MCF 10A (cell line): ENCODE results near the gene FBXW5. TPM values are rescaled to one million over a fixed set of nuclear protein-coding genes. Genes with fewer than 3 reads are reported as not detected.

Experiments
- BruUV-seq: library from RNA; stranded (reverse); fragments of 400-500 nt; replicated peaks from 2 replicates; lab custom pipeline; 2021; lab: Mats Ljungman, UMichigan
- CTCF ChIA-PET: fragments of 300-600 bp; sonication (Branson Sonifier 250); formaldehyde crosslinking; extraction: SDS; loops from one replicate; lab custom pipeline; 2021; ENCODE audit warnings: antibody characterized with exemption, inconsistent platforms; lab: Yijun Ruan, JAX
- POLR2A ChIA-PET: fragments of 300-600, 350-650 bp; sonication (Branson Sonifier 250); formaldehyde crosslinking; extraction: SDS; loops from one replicate; lab custom pipeline; 2020; ENCODE audit warnings: antibody characterized with exemption, inconsistent platforms; lab: Yijun Ruan, JAX
- DNase-seq: peaks from one replicate; pipeline ENCODE4 v3.0.0-alpha.2; 2018; ENCODE audit not compliant: unreplicated experiment
- H3K27ac Mint-ChIP-seq: one replicate; pipeline ENCODE4 v1.8.0; 2022; ENCODE audit warnings: mild to moderate bottlenecking, low read depth, mixed read lengths; ENCODE audit not compliant: unreplicated experiment
- H3K27me3 Mint-ChIP-seq: one replicate; pipeline ENCODE4 v1.8.0; 2022; ENCODE audit warnings: mixed read lengths; ENCODE audit not compliant: insufficient read depth, unreplicated experiment
- H3K36me3 Mint-ChIP-seq: one replicate; pipeline ENCODE4 v1.8.0; 2022; ENCODE audit warnings: mild to moderate bottlenecking, moderate library complexity, mixed read lengths; ENCODE audit not compliant: insufficient read depth, unreplicated experiment
- H3K4me1 Mint-ChIP-seq: one replicate; pipeline ENCODE4 v1.8.0; 2022; ENCODE audit warnings: mixed read lengths; ENCODE audit not compliant: insufficient read depth, unreplicated experiment
- H3K4me3 Mint-ChIP-seq: one replicate; pipeline ENCODE4 v1.8.0; 2022; ENCODE audit warnings: mild to moderate bottlenecking, moderate library complexity, mixed read lengths; ENCODE audit not compliant: unreplicated experiment
- H3K9me3 Mint-ChIP-seq: one replicate; pipeline ENCODE4 v1.8.0; 2022; ENCODE audit warnings: mixed read lengths; ENCODE audit not compliant: unreplicated experiment
- intact Hi-C: fragments of 100-400 bp; cut with micrococcal nuclease; formaldehyde crosslinking; loops from 2 replicates; pipeline ENCODE4 v1.14.1; 2022
- total RNA-seq: library from RNA; stranded (reverse); gene quantifications from 2 replicates; pipeline ENCODE4 v1.2.3, GENCODE V29; 2022
- TF ChIP-seq, protein P1 (sequence below): fragments of 200-600 bp; IDR thresholded peaks from one replicate; pipeline ENCODE4 v1.8.0; 2022; ENCODE audit warnings: antibody characterized with exemption, mild to moderate bottlenecking; ENCODE audit not compliant: unreplicated experiment

FBXW5 gene
- total RNA-seq, 1 experiment from 2014 or later, result 100 TPM

DNA sequence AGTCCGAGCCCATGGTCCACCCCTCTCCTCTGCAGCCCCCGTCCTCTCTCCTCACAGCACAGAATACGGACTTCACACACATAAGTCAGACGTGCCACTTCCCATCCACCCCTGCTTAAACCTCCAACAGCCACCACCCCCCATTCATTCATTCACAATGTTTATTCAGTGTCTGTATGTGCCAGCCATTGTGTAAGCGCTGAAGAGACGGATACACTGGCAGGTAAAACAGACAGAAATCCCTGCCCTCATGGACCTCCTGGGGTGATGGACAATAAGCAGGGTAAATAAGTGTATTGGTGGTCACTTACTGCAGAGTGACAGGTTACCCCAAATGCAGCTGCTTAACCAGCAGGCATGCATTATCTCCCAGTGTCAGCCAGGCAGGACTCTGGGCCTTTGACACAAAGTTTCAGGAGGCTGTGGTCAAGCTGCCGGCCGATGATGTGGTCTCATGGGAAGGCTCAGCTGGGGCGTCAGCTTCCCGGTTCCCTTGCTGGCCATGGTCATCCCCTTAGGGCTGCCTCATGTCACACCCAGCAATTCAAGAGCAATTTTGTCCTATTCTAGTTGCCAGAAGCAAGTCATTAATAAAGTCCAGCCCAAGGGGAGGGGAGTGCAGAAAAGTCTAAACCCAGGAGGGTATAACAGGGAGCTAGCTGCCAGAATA, 45.8 kb upstream of the FBXW5 start:
- Mint-ChIP-seq H3K27ac (peak overlapping the region; percentile 81), H3K36me3 (peaks cover 12% of the 10 kb centered on the region), H3K4me3 (peak overlapping the region; percentile 82), H3K27me3 (no peaks in the 10 kb centered on the region), H3K4me1 (no peaks in the 10 kb centered on the region), H3K9me3 (no peaks in the 10 kb centered on the region)
- CTCF ChIA-PET, result interaction anchor here (1.2 to 1.5 kb wide), 2 partner anchors 39 to 246 kb away, joined by 4 read pairs; no protein-coding TSS in a partner anchor
- no peak for DNase-seq
- TF ChIP-seq, protein P1, sequence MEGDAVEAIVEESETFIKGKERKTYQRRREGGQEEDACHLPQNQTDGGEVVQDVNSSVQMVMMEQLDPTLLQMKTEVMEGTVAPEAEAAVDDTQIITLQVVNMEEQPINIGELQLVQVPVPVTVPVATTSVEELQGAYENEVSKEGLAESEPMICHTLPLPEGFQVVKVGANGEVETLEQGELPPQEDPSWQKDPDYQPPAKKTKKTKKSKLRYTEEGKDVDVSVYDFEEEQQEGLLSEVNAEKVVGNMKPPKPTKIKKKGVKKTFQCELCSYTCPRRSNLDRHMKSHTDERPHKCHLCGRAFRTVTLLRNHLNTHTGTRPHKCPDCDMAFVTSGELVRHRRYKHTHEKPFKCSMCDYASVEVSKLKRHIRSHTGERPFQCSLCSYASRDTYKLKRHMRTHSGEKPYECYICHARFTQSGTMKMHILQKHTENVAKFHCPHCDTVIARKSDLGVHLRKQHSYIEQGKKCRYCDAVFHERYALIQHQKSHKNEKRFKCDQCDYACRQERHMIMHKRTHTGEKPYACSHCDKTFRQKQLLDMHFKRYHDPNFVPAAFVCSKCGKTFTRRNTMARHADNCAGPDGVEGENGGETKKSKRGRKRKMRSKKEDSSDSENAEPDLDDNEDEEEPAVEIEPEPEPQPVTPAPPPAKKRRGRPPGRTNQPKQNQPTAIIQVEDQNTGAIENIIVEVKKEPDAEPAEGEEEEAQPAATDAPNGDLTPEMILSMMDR, result no peak
- no TSS peak for BruUV-seq
- POLR2A ChIA-PET, result interaction anchor here (0.7 kb wide), 1 partner anchor 168 kb away, joined by 3 read pairs; no protein-coding TSS in a partner anchor
- intact Hi-C loops, result no loop called here

DNA sequence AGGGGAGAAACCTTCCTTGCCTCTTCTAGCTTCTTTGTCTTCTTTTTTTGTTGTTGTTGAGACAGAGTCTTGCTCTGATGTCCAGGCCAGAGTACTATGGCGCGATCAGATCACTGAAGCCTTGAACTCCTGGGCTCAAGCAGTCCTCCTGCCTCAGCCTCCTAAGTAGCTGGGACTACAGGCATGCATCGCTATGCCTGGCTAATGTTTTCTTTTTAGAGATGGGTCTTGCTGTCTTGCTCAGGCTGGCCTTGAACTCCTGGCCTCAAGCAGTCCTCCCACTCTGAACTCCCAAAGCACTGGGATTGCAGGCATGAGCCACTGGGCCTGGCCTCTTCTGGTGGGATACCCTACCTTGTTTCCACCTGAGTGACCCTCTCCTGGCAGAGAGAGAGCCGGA, 44.3 kb upstream of the FBXW5 start:
- Mint-ChIP-seq H3K4me3 (no peak overlapping the region), H3K36me3 (peaks cover 11% of the 10 kb centered on the region)
- BruUV-seq, result no TSS peak

DNA sequence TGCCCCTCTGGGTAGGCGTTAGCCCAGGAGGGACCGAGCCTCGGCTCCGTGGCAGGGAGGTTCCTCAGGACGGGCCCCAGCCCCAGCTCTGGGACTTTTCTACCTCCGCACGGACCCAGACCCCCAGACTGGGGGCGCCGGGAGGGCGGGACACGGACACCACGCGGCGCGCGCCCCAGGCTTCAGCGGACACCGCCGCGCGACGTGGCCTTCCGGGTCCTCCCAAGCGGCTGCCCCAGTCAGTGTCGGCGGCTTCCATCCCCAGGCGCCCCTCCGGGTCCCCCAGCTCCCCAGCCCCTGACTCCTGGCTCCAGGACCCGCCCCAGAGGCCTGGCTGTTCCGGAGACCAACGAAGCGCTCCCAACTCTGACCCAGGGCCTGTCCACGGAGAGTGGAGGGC, 41.3 kb upstream of the FBXW5 start:
- Mint-ChIP-seq H3K27me3 (no peaks in the 10 kb centered on the region), H3K27ac (no peak overlapping the region), H3K4me3 (no peak overlapping the region), H3K9me3 (no peaks in the 10 kb centered on the region), H3K36me3 (no peaks in the 10 kb centered on the region), H3K4me1 (no peaks in the 10 kb centered on the region)
- intact Hi-C loops, result no loop called here
- no TSS peak for BruUV-seq
- POLR2A ChIA-PET, result no interaction called here
- DNase-seq, result no peak
- CTCF ChIA-PET, result interaction anchor here (0.9 kb wide), 1 partner anchor 43 kb away, joined by 4 read pairs; no protein-coding TSS in a partner anchor
- TF ChIP-seq, protein P1, result no peak

More for the DNA sequence above, 44.3 kb upstream of the FBXW5 start:
- ChIA-PET CTCF (interaction anchor here (0.8 kb wide), 1 partner anchor 27 kb away, joined by 3 read pairs; no protein-coding TSS in a partner anchor), POLR2A (no interaction called here)
- intact Hi-C loops, result no loop called here
- no peak for DNase-seq
- Mint-ChIP-seq H3K27ac (no peak overlapping the region), H3K4me1 (no peaks in the 10 kb centered on the region), H3K27me3 (no peaks in the 10 kb centered on the region), H3K9me3 (no peaks in the 10 kb centered on the region)
- TF ChIP-seq, protein P1, result no peak

DNA sequence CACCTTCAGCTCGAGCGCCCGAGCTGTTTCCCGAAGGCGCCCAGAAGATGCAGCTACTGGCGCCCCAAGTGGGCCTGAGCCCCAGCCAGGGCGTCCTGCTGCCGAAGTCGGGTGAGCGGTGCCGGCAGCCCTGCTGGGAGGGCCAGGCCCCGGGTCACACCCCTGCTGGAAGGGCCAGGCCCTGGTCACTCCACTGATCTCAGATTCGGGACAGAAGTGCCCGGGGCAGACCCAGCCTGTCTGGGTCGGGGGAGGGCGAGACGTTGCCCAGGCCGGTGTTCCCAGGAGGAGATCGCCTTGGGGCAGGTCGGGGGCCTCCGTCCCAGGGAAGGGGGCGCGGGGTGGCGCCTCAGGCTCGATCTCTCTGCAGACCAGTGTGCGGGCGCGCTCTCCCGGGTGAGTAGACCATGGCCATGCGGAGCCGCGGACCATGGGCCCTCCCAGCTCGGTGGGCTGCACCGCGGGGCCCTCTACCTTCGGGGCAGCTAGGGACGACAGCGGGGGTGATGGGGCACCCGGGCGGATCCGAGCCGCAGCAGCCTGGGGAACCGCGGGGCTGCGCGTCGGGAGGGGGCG, 40.6 kb upstream of the FBXW5 start:
- Mint-ChIP-seq H3K4me1 (no peaks in the 10 kb centered on the region), H3K9me3 (no peaks in the 10 kb centered on the region), H3K27me3 (no peaks in the 10 kb centered on the region), H3K36me3 (no peaks in the 10 kb centered on the region), H3K4me3 (no peak overlapping the region), H3K27ac (no peak overlapping the region)
- ChIA-PET POLR2A (no interaction called here), CTCF (interaction anchor here (0.9 kb wide), 1 partner anchor 44 kb away, joined by 4 read pairs; no protein-coding TSS in a partner anchor)
- BruUV-seq, result no TSS peak
- no peak for DNase-seq
- TF ChIP-seq, protein P1, result no peak
- intact Hi-C loops, result no loop called here
